ENCODE results near the gene PCNX1. TPM values are rescaled to one million over a fixed set of nuclear protein-coding genes. Genes with fewer than 3 reads are reported as not detected.

Gene PCNX1
- total and polyA plus RNA-seq, 2 experiments from 2014 or later, result 6.9 to 33.5 TPM

- in situ Hi-C loops (cut with MboI), result no loop called here
- Histone ChIP-seq H3K9me2 (ENCODE audit: insufficient read depth) (no peaks in the 10 kb centered on the region), H3K27me3 (replicated peaks; ENCODE audit: insufficient read depth) (no peaks in the 10 kb centered on the region), H3K4me1 (ENCODE audit: insufficient read depth) (no peaks in the 10 kb centered on the region), H3K9ac (no peak overlapping the region), H3K4me3 (no peak overlapping the region), H2AFZ (no peak overlapping the region), H3K79me2 (ENCODE audit: insufficient read depth) (no peaks in the 10 kb centered on the region), H3K9me3 (ENCODE audit: low read depth) (no peaks in the 10 kb centered on the region), H3F3A (ENCODE audit: insufficient read depth) (no peaks in the 10 kb centered on the region), H4K20me1 (ENCODE audit: insufficient read depth) (no peaks in the 10 kb centered on the region), H3K4me2 (ENCODE audit: unreplicated experiment) (no peak overlapping the region), H3K27ac (no peak overlapping the region), H3K36me3 (ENCODE audit: low read depth) (no peaks in the 10 kb centered on the region)
- no peak for DNase-seq
- 74 to 81% methylated on average over 4 to 5 of the region's 5 CpGs for WGBS, 2 experiments (ENCODE audit: low coverage in 1 of 2, low lambda C conversion rate in 2 of 2, missing lambda C conversion rate in 2 of 2)
- no peak for TF ChIP-seq EZH2phosphoT487 (IDR thresholded peaks at IDR 0.05; ENCODE audit: insufficient read depth, low read depth)
- TF ChIP-seq EZH2 (IDR thresholded peaks at IDR 0.05; ENCODE audit: insufficient read depth, poor library complexity, severe bottlenecking), result no peak
Measured at GRCh38 chr14:71155743-71156142, 248.5 kb downstream of the PCNX1 start.

- Histone ChIP-seq H3K27ac (no peak overlapping the region), H3K4me2 (ENCODE audit: unreplicated experiment) (no peak overlapping the region), H3K4me3 (no peak overlapping the region), H4K20me1 (ENCODE audit: insufficient read depth) (no peaks in the 10 kb centered on the region), H3F3A (ENCODE audit: insufficient read depth) (no peaks in the 10 kb centered on the region), H3K79me2 (ENCODE audit: insufficient read depth) (no peaks in the 10 kb centered on the region), H3K4me1 (ENCODE audit: insufficient read depth) (peaks cover 9% of the 10 kb centered on the region; the same call in 1 of the 2 replicates), H3K36me3 (ENCODE audit: low read depth) (no peaks in the 10 kb centered on the region), H3K9me3 (ENCODE audit: low read depth) (no peaks in the 10 kb centered on the region), H3K9me2 (ENCODE audit: insufficient read depth) (no peaks in the 10 kb centered on the region), H2AFZ (no peak overlapping the region), H3K27me3 (replicated peaks; ENCODE audit: insufficient read depth) (no peaks in the 10 kb centered on the region), H3K9ac (no peak overlapping the region)
- no peak for DNase-seq
- in situ Hi-C loops (cut with MboI), result no loop called here
- WGBS, 2 experiments (ENCODE audit: low coverage in 1 of 2, low lambda C conversion rate in 2 of 2, missing lambda C conversion rate in 2 of 2), result 67 to 69% methylated on average over 6 of the region's 6 CpGs
- TF ChIP-seq EZH2phosphoT487 (IDR thresholded peaks at IDR 0.05; ENCODE audit: insufficient read depth, low read depth) (no peak), EZH2 (IDR thresholded peaks at IDR 0.05; ENCODE audit: insufficient read depth, poor library complexity, severe bottlenecking) (no peak)
Measured at GRCh38 chr14:71163050-71163841, 256.0 kb downstream of the PCNX1 start.

- Histone ChIP-seq H3K4me3 (no peak overlapping the region), H3K27ac (no peak overlapping the region), H3K27me3 (replicated peaks; ENCODE audit: insufficient read depth) (no peaks in the 10 kb centered on the region), H3F3A (ENCODE audit: insufficient read depth) (no peaks in the 10 kb centered on the region), H3K9me2 (ENCODE audit: insufficient read depth) (no peaks in the 10 kb centered on the region), H3K4me1 (ENCODE audit: insufficient read depth) (peaks cover 9% of the 10 kb centered on the region; the same call in 1 of the 2 replicates), H2AFZ (no peak overlapping the region), H3K79me2 (ENCODE audit: insufficient read depth) (no peaks in the 10 kb centered on the region), H3K9me3 (ENCODE audit: low read depth) (no peaks in the 10 kb centered on the region), H3K36me3 (ENCODE audit: low read depth) (no peaks in the 10 kb centered on the region), H3K4me2 (ENCODE audit: unreplicated experiment) (no peak overlapping the region), H4K20me1 (ENCODE audit: insufficient read depth) (no peaks in the 10 kb centered on the region), H3K9ac (no peak overlapping the region)
- in situ Hi-C loops (cut with MboI), result no loop called here
- 69 to 74% methylated on average over 10 of the region's 10 CpGs for WGBS, 2 experiments (ENCODE audit: low coverage in 1 of 2, low lambda C conversion rate in 2 of 2, missing lambda C conversion rate in 2 of 2)
- TF ChIP-seq EZH2phosphoT487 (IDR thresholded peaks at IDR 0.05; ENCODE audit: insufficient read depth, low read depth), result no peak
- TF ChIP-seq EZH2 (IDR thresholded peaks at IDR 0.05; ENCODE audit: insufficient read depth, poor library complexity, severe bottlenecking), result no peak
- DNase-seq, result no peak
Measured at GRCh38 chr14:71163842-71164629, 256.8 kb downstream of the PCNX1 start.

Small RNA genes lying within 50 kb of the gene (small RNA-seq; reads per million reads assigned to genes)
- gene AC005230.1 (ENCODE audit: low read depth, low replicate concordance) (not detected), gene GTF3AP2 (ENCODE audit: low read depth, low replicate concordance) (not detected)

Other genes starting within 250 kb of the PCNX1 start
- gene MAP3K9, start 97.9 kb upstream of the PCNX1 start, total RNA-seq (2014; rRNA removed; shearing (Covaris generic)), result not detected in 2 replicates
- gene MAP3K9, start 97.9 kb upstream of the PCNX1 start, polyA plus RNA-seq (2016; fragmentation: Nextera tagmentation; extraction: Ambion mirVana), result 0.05 TPM in 1 of 2 replicates, not detected in the other

Data from GM23248 (cell line).